CD4-positive, CD25-positive, alpha-beta regulatory T cell (primary cell): ENCODE data around the gene KRT1. TPM values are rescaled to one million over a fixed set of nuclear protein-coding genes. Genes with fewer than 3 reads are reported as not detected.
"Not testable (repeated sequence)": the region's sequence is repeated elsewhere in the genome, so short reads cannot be mapped to it uniquely, and the experiment has no call there.

Experiments used
- ATAC-seq, 2 donors: fragments of 150-1000 bp; cut with Tn5 transposase; one replicate each; pipeline ENCODE4 v1.10.0; 2021; ENCODE audit warnings: low read depth in 2 of 2, moderate number of reproducible peaks in 2 of 2, moderate library complexity in 1 of 2
- DNase-seq, 3 donors: peaks; one replicate each; pipeline versions ENCODE4 v3.0.0 to v3.0.0-alpha.2; 2012 to 2022; ENCODE audit warnings: mixed read lengths in 1 of 3
- H3K27ac ChIP-seq: one replicate; pipeline ENCODE4 v1.7.0; 2013; ENCODE audit warnings: mild to moderate bottlenecking, low read length; ENCODE audit not compliant: insufficient read depth, poor library complexity, severe bottlenecking
- H3K27me3 ChIP-seq: one replicate; pipeline ENCODE4 v1.7.0; 2013; ENCODE audit warnings: low read length; ENCODE audit not compliant: control insufficient read depth, insufficient read depth
- H3K36me3 ChIP-seq: one replicate; pipeline ENCODE4 v1.7.0; 2013; ENCODE audit warnings: mild to moderate bottlenecking, low read length, moderate library complexity; ENCODE audit not compliant: control insufficient read depth, insufficient read depth
- H3K4me1 ChIP-seq: 2 replicates; pipeline ENCODE4 v1.7.0; 2013; ENCODE audit warnings: mild to moderate bottlenecking, low read length; ENCODE audit not compliant: insufficient read depth, control insufficient read depth, poor library complexity, severe bottlenecking
- H3K4me3 ChIP-seq: one replicate; pipeline ENCODE4 v1.7.0; 2013; ENCODE audit warnings: low read depth, mild to moderate bottlenecking, low read length, moderate library complexity
- H3K9me3 ChIP-seq, 2 experiments: 1 replicate in 1 of 2; 2 replicates in 1 of 2; pipeline ENCODE4 v1.7.0; 2013; ENCODE audit warnings: low read length in 2 of 2, mild to moderate bottlenecking in 1 of 2, moderate library complexity in 1 of 2; ENCODE audit not compliant: control insufficient read depth in 2 of 2
- H3K27ac Mint-ChIP-seq, 3 donors: one replicate each; pipeline ENCODE4 v1.8.0; 2020 to 2022; ENCODE audit warnings: mild to moderate bottlenecking in 3 of 3, mixed read lengths in 3 of 3, moderate library complexity in 2 of 3
- H3K27me3 Mint-ChIP-seq: one replicate; pipeline ENCODE4 v1.8.0; 2022; ENCODE audit warnings: mild to moderate bottlenecking, mixed read lengths
- H3K36me3 Mint-ChIP-seq: one replicate; pipeline ENCODE4 v1.8.0; 2020; ENCODE audit warnings: mixed read lengths
- H3K4me1 Mint-ChIP-seq, 4 donors: one replicate each; pipeline ENCODE4 v1.8.0; 2020 to 2022; ENCODE audit warnings: mixed read lengths in 4 of 4, mild to moderate bottlenecking in 1 of 4
- H3K4me3 Mint-ChIP-seq, 4 donors: one replicate each; pipeline ENCODE4 v1.8.0; 2020 to 2022; ENCODE audit warnings: mild to moderate bottlenecking in 4 of 4, mixed read lengths in 4 of 4, moderate library complexity in 3 of 4
- H3K9me3 Mint-ChIP-seq, 7 donors: one replicate each; pipeline ENCODE4 v1.8.0; 2020 to 2022; ENCODE audit warnings: mixed read lengths in 7 of 7, mild to moderate bottlenecking in 3 of 7, moderate library complexity in 2 of 7
- polyA plus RNA-seq, 4 donors: library from polyadenylated mRNA; unstranded; fragments of 300-500 nt; fragmentation: Illumina TruSeq; gene quantifications; one replicate each; pipeline ENCODE4 v1.2.3, GENCODE V29; 2021
- total RNA-seq: library from RNA; stranded (reverse); gene quantifications from one replicate; pipeline ENCODE4 v1.2.3, GENCODE V29; 2022

Gene KRT1
- total and polyA plus RNA-seq, 5 donors from 2014 or later: 3.3 to 9.9 (median 5.8) TPM; not detected in 1

GRCh38 chr12:52672321-52672933, 7.8 kb downstream of the KRT1 start:
- Mint-ChIP-seq H3K9me3 (peaks cover 0 to 2% (median 0%) of the 10 kb centered on the region in 7 donors), H3K4me3 (no peak overlapping the region)
- no peaks in the 10 kb centered on the region for H3K36me3 ChIP-seq

GRCh38 chr12:52670961-52671360, 9.2 kb downstream of the KRT1 start:
- no peak overlapping the region for H3K27ac Mint-ChIP-seq
- no peaks in the 10 kb centered on the region for H3K36me3 Mint-ChIP-seq
- no peak overlapping the region for H3K4me3 Mint-ChIP-seq
- no peak overlapping the region for H3K27ac ChIP-seq
- no peaks in the 10 kb centered on the region for H3K36me3 ChIP-seq
- H3K27me3 ChIP-seq: peaks cover 5% of the 10 kb centered on the region
- peaks cover 0 to 2% (median 0%) of the 10 kb centered on the region in 7 donors for H3K9me3 Mint-ChIP-seq
- H3K27me3 Mint-ChIP-seq: peaks cover 4% of the 10 kb centered on the region
- H3K4me3 ChIP-seq: no peak overlapping the region
- no peak for ATAC-seq
- no peaks in the 10 kb centered on the region for H3K4me1 ChIP-seq
- DNase-seq: no peak
- H3K4me1 Mint-ChIP-seq: no peaks in the 10 kb centered on the region
- no peaks in the 10 kb centered on the region for H3K9me3 ChIP-seq

More at GRCh38 chr12:52672321-52672933, 7.8 kb downstream of the KRT1 start:
- Mint-ChIP-seq H3K27ac (no peak overlapping the region), H3K27me3 (peaks cover 4% of the 10 kb centered on the region), H3K4me1 (no peaks in the 10 kb centered on the region), H3K36me3 (no peaks in the 10 kb centered on the region)
- ATAC-seq (no peak), DNase-seq (no peak)
- Histone ChIP-seq H3K4me3 (no peak overlapping the region), H3K9me3 (no peaks in the 10 kb centered on the region), H3K27me3 (peaks cover 5% of the 10 kb centered on the region), H3K4me1 (no peaks in the 10 kb centered on the region), H3K27ac (no peak overlapping the region)

- H3K4me3 ChIP-seq: no peak overlapping the region
- H3K4me1 ChIP-seq: no peaks in the 10 kb centered on the region
- H3K27me3 Mint-ChIP-seq: peaks cover 4% of the 10 kb centered on the region
- H3K27ac ChIP-seq: no peak overlapping the region
- no peak overlapping the region for H3K4me3 Mint-ChIP-seq
- H3K27me3 ChIP-seq: peaks cover 5% of the 10 kb centered on the region
- H3K36me3 ChIP-seq: no peaks in the 10 kb centered on the region
- peaks cover 0 to 1% (median 0%) of the 10 kb centered on the region in 7 donors for H3K9me3 Mint-ChIP-seq
- H3K36me3 Mint-ChIP-seq: no peaks in the 10 kb centered on the region
- no peak overlapping the region for H3K27ac Mint-ChIP-seq
- ATAC-seq (no peak), DNase-seq (no peak)
- no peaks in the 10 kb centered on the region for H3K9me3 ChIP-seq
- no peaks in the 10 kb centered on the region for H3K4me1 Mint-ChIP-seq
Measured at GRCh38 chr12:52670506-52670905, 9.7 kb downstream of the KRT1 start.

GRCh38 chr12:52669941-52670340, 10.3 kb downstream of the KRT1 start:
- H3K4me3 Mint-ChIP-seq, H3K36me3 ChIP-seq, H3K4me1 ChIP-seq, H3K27me3 ChIP-seq, H3K27ac ChIP-seq, ATAC-seq, H3K9me3 Mint-ChIP-seq, DNase-seq, H3K36me3 Mint-ChIP-seq, H3K27ac Mint-ChIP-seq, H3K27me3 Mint-ChIP-seq, H3K9me3 ChIP-seq, H3K4me3 ChIP-seq, H3K4me1 Mint-ChIP-seq: not testable (repeated sequence)

GRCh38 chr12:52669426-52669825, 10.8 kb downstream of the KRT1 start:
- H3K36me3 Mint-ChIP-seq: no peaks in the 10 kb centered on the region
- ATAC-seq (no peak), DNase-seq (no peak)
- peaks cover 4% of the 10 kb centered on the region for H3K27me3 Mint-ChIP-seq
- no peaks in the 10 kb centered on the region for H3K4me1 Mint-ChIP-seq
- peaks cover 0 to 1% (median 0%) of the 10 kb centered on the region in 7 donors for H3K9me3 Mint-ChIP-seq
- Histone ChIP-seq H3K27me3 (peaks cover 5% of the 10 kb centered on the region), H3K9me3 (no peaks in the 10 kb centered on the region), H3K27ac (no peak overlapping the region), H3K4me3 (no peak overlapping the region), H3K36me3 (no peaks in the 10 kb centered on the region), H3K4me1 (no peaks in the 10 kb centered on the region)
- no peak overlapping the region for H3K4me3 Mint-ChIP-seq
- no peak overlapping the region for H3K27ac Mint-ChIP-seq

- H3K9me3 Mint-ChIP-seq: peaks cover 0 to 1% (median 0%) of the 10 kb centered on the region in 7 donors
- ATAC-seq: no peak
- H3K4me3 ChIP-seq: no peak overlapping the region
Measured at GRCh38 chr12:52667931-52668330, 12.3 kb downstream of the KRT1 start.

GRCh38 chr12:52667509-52667908, 12.7 kb downstream of the KRT1 start:
- no peaks in the 10 kb centered on the region for H3K4me1 Mint-ChIP-seq
- no peak overlapping the region for H3K27ac ChIP-seq
- no peaks in the 10 kb centered on the region for H3K36me3 Mint-ChIP-seq
- H3K9me3 ChIP-seq: no peaks in the 10 kb centered on the region
- H3K36me3 ChIP-seq: no peaks in the 10 kb centered on the region
- peaks cover 1% of the 10 kb centered on the region for H3K27me3 ChIP-seq
- no peak overlapping the region for H3K4me3 Mint-ChIP-seq
- ATAC-seq: no peak
- no peak overlapping the region for H3K27ac Mint-ChIP-seq
- no peak for DNase-seq
- H3K4me1 ChIP-seq: no peaks in the 10 kb centered on the region
- H3K4me3 ChIP-seq: no peak overlapping the region
- peaks cover 8% of the 10 kb centered on the region for H3K27me3 Mint-ChIP-seq
- peaks cover 0 to 1% (median 0%) of the 10 kb centered on the region in 7 donors for H3K9me3 Mint-ChIP-seq

More at GRCh38 chr12:52667931-52668330, 12.3 kb downstream of the KRT1 start:
- Mint-ChIP-seq H3K36me3 (no peaks in the 10 kb centered on the region), H3K27ac (no peak overlapping the region), H3K4me3 (no peak overlapping the region), H3K4me1 (no peaks in the 10 kb centered on the region), H3K27me3 (peaks cover 4% of the 10 kb centered on the region)
- Histone ChIP-seq H3K9me3 (no peaks in the 10 kb centered on the region), H3K27me3 (peaks cover 4% of the 10 kb centered on the region), H3K4me1 (no peaks in the 10 kb centered on the region), H3K36me3 (no peaks in the 10 kb centered on the region), H3K27ac (no peak overlapping the region)
- no peak for DNase-seq

GRCh38 chr12:52666471-52666870, 13.7 kb downstream of the KRT1 start:
- Mint-ChIP-seq H3K36me3 (no peaks in the 10 kb centered on the region), H3K9me3 (peaks cover 0 to 1% (median 0%) of the 10 kb centered on the region in 7 donors), H3K4me1 (no peaks in the 10 kb centered on the region), H3K27me3 (peaks cover 11% of the 10 kb centered on the region), H3K27ac (no peak overlapping the region), H3K4me3 (no peak overlapping the region)
- Histone ChIP-seq H3K27me3 (peaks cover 1% of the 10 kb centered on the region), H3K36me3 (no peaks in the 10 kb centered on the region), H3K9me3 (no peaks in the 10 kb centered on the region), H3K4me1 (no peaks in the 10 kb centered on the region), H3K4me3 (no peak overlapping the region), H3K27ac (no peak overlapping the region)
- no peak for DNase-seq
- ATAC-seq: no peak
